Breast epithelium (tissue), 4 donors: ENCODE results near the gene KIDINS220. TPM values are rescaled to one million over a fixed set of nuclear protein-coding genes. Genes with fewer than 3 reads are reported as not detected.

Experiments used
- DNase-seq, 2 donors: peaks; one replicate each; pipeline ENCODE4 v3.0.0-alpha.2; 2019; ENCODE audit warnings: low spot score in 2 of 2
- H3K27ac ChIP-seq, 2 donors: fragments of 200-600 bp; sonication (generic) in 1 of 2; one replicate each; pipeline ENCODE4 v1.5.1; 2016 to 2019; ENCODE audit warnings: mild to moderate bottlenecking in 1 of 2
- H3K27me3 ChIP-seq, 2 donors: fragments of 200-600 bp; sonication (generic) in 1 of 2; one replicate each; pipeline versions ENCODE4 v1.5.1 to v1.6.0; 2017 to 2019; ENCODE audit warnings: control low read depth in 1 of 2, mild to moderate bottlenecking in 1 of 2
- H3K36me3 ChIP-seq: fragments of 200-600 bp; one replicate; pipeline ENCODE4 v1.5.1; 2019
- H3K4me1 ChIP-seq, 2 donors: fragments of 200-600 bp; sonication (generic); one replicate each; pipeline ENCODE4 v1.5.1; 2016 to 2019; ENCODE audit warnings: control low read depth in 1 of 2
- H3K4me3 ChIP-seq, 3 donors: fragments of 200-600 bp; sonication (generic); 1 replicate in 2 of 3; 2 replicates in 1 of 3; pipeline ENCODE4 v1.5.1; 2016 to 2019; ENCODE audit warnings: mild to moderate bottlenecking in 3 of 3, moderate library complexity in 2 of 3
- H3K9me3 ChIP-seq, 2 donors: fragments of 200-600 bp; sonication (generic) in 1 of 2; one replicate each; pipeline ENCODE4 v1.5.1; 2016 to 2019; ENCODE audit warnings: control low read depth in 1 of 2
- CTCF ChIP-seq, 3 donors: fragments of 450-650 bp; IDR thresholded peaks; one replicate each; pipeline ENCODE4 v1.5.1; 2016 to 2017; ENCODE audit warnings: antibody characterized with exemption in 3 of 3, mild to moderate bottlenecking in 3 of 3, moderate library complexity in 3 of 3
- POLR2A ChIP-seq: fragments of 450-650 bp; IDR thresholded peaks from one replicate; pipeline ENCODE4 v1.6.1; 2016; ENCODE audit warnings: antibody characterized with exemption, mild to moderate bottlenecking, moderate library complexity
- POLR2AphosphoS5 ChIP-seq, 3 donors: sonication (generic); formaldehyde crosslinking; IDR thresholded peaks; one replicate each; pipeline ENCODE4 v1.6.1; 2017; ENCODE audit warnings: antibody characterized with exemption in 3 of 3
- intact Hi-C: fragments of 100-400 bp; cut with DNase I; formaldehyde crosslinking; loops from one replicate; pipeline ENCODE4 v1.15.1; 2023; ENCODE audit warnings: low total_unique reads
- total RNA-seq, 3 donors: library from RNA; depleted of rRNA; stranded (reverse); fragments of >200 nt; gene quantifications; one replicate each; pipeline ENCODE4 v1.1.0, GENCODE V29; 2016

KIDINS220 gene
- total RNA-seq, 3 donors from 2014 or later: 73.1 to 120 (median 87.2) TPM

GRCh38 chr2:8701681-8702379 lies 135.6 kb downstream of the KIDINS220 start:
- intact Hi-C loops: no loop called here
- Histone ChIP-seq H3K9me3 (no peaks in the 10 kb centered on the region), H3K4me3 (no peak overlapping the region), H3K4me1 (no peaks in the 10 kb centered on the region), H3K27me3 (no peaks in the 10 kb centered on the region), H3K36me3 (no peaks in the 10 kb centered on the region), H3K27ac (no peak overlapping the region)
- no peak for DNase-seq
- no peak for TF ChIP-seq CTCF (IDR thresholded peaks at IDR 0.05)
- TF ChIP-seq POLR2AphosphoS5 (IDR thresholded peaks at IDR 0.05): no peak
- TF ChIP-seq POLR2A: no peak

GRCh38 chr2:8699839-8700238 lies 137.6 kb downstream of the KIDINS220 start:
- Histone ChIP-seq H3K9me3 (no peaks in the 10 kb centered on the region), H3K4me3 (no peak overlapping the region), H3K4me1 (no peaks in the 10 kb centered on the region), H3K36me3 (no peaks in the 10 kb centered on the region), H3K27me3 (no peaks in the 10 kb centered on the region), H3K27ac (no peak overlapping the region)
- TF ChIP-seq POLR2AphosphoS5 (IDR thresholded peaks at IDR 0.05) (no peak), POLR2A (no peak), CTCF (IDR thresholded peaks at IDR 0.05) (no peak)
- no peak for DNase-seq
- intact Hi-C loops: no loop called here

GRCh38 chr2:8697190-8697589 lies 140.2 kb downstream of the KIDINS220 start:
- TF ChIP-seq POLR2AphosphoS5 (IDR thresholded peaks at IDR 0.05): no peak
- no peak for TF ChIP-seq POLR2A
- TF ChIP-seq CTCF (IDR thresholded peaks at IDR 0.05): no peak
- Histone ChIP-seq H3K4me3 (no peak overlapping the region), H3K9me3 (no peaks in the 10 kb centered on the region), H3K27ac (no peak overlapping the region), H3K36me3 (no peaks in the 10 kb centered on the region), H3K4me1 (no peaks in the 10 kb centered on the region), H3K27me3 (no peaks in the 10 kb centered on the region)
- intact Hi-C loops: no loop called here
- no peak for DNase-seq

- intact Hi-C loops: no loop called here
- Histone ChIP-seq H3K27me3 (no peaks in the 10 kb centered on the region), H3K4me3 (no peak overlapping the region), H3K9me3 (no peaks in the 10 kb centered on the region), H3K4me1 (no peaks in the 10 kb centered on the region), H3K27ac (no peak overlapping the region), H3K36me3 (no peaks in the 10 kb centered on the region)
- TF ChIP-seq POLR2AphosphoS5 (IDR thresholded peaks at IDR 0.05): no peak
- no peak for TF ChIP-seq CTCF (IDR thresholded peaks at IDR 0.05)
- no peak for TF ChIP-seq POLR2A
- no peak for DNase-seq
Measured at GRCh38 chr2:8694737-8695136, 142.7 kb downstream of the KIDINS220 start.

- H3K36me3 ChIP-seq: no peaks in the 10 kb centered on the region
- peak overlapping the region in 2 of 3 donors; percentile 25 to 56 for H3K4me3 ChIP-seq
- intact Hi-C loops: no loop called here
- no peaks in the 10 kb centered on the region for H3K4me1 ChIP-seq
- no peak overlapping the region for H3K27ac ChIP-seq
- DNase-seq: no peak
- peak; percentile 6 to 38 (median 33) for TF ChIP-seq CTCF (IDR thresholded peaks at IDR 0.05)
- no peak for TF ChIP-seq POLR2AphosphoS5 (IDR thresholded peaks at IDR 0.05)
- H3K27me3 ChIP-seq: no peaks in the 10 kb centered on the region
- H3K9me3 ChIP-seq: no peaks in the 10 kb centered on the region
Measured at GRCh38 chr2:8693157-8693821, 144.1 kb downstream of the KIDINS220 start.
